RWPE2 (cell line): ENCODE results near the gene PDE3B.

Experiments
- ATAC-seq: fragments of 200-7000 bp; cut with Tn5 transposase; 3 replicates; pipeline ENCODE4 v1.9.1; 2021; ENCODE audit warnings: low read depth
- DNase-seq: peaks from one replicate; pipeline ENCODE4 v3.0.0-alpha.2; 2020; ENCODE audit warnings: low spot score
- H3K27ac ChIP-seq: fragments of 450-650 bp; 2 replicates; pipeline ENCODE4 v1.5.1; 2017; ENCODE audit warnings: mild to moderate bottlenecking; ENCODE audit not compliant: poor library complexity, severe bottlenecking
- H3K27me3 ChIP-seq: fragments of 250-450 bp; sonication (Bioruptor Pico); 2 replicates; pipeline ENCODE4 v1.5.1; 2021; ENCODE audit warnings: mild to moderate bottlenecking, moderate library complexity; ENCODE audit not compliant: insufficient read depth, poor library complexity, severe bottlenecking
- H3K36me3 ChIP-seq: fragments of 250-450 bp; sonication (Bioruptor Pico); 2 replicates; pipeline ENCODE4 v1.5.1; 2020; ENCODE audit warnings: low read depth, mild to moderate bottlenecking, moderate library complexity
- H3K4me1 ChIP-seq: fragments of 250-450 bp; sonication (Bioruptor Pico); 2 replicates; pipeline ENCODE4 v1.5.1; 2021; ENCODE audit warnings: mild to moderate bottlenecking, moderate library complexity; ENCODE audit not compliant: insufficient read depth, poor library complexity, severe bottlenecking
- H3K4me3 ChIP-seq: fragments of 250-450 bp; sonication (Bioruptor Pico); 2 replicates; pipeline ENCODE4 v1.5.1; 2021; ENCODE audit warnings: mild to moderate bottlenecking, moderate library complexity; ENCODE audit not compliant: severe bottlenecking
- H3K9me3 ChIP-seq: fragments of 250-450 bp; sonication (Bioruptor Pico); 2 replicates; pipeline ENCODE4 v1.5.1; 2021; ENCODE audit warnings: mild to moderate bottlenecking, moderate library complexity; ENCODE audit not compliant: severe bottlenecking
- CTCF ChIP-seq: fragments of 450-650 bp; IDR thresholded peaks from one replicate; pipeline ENCODE4 v1.5.1; 2017; ENCODE audit warnings: mild to moderate bottlenecking, moderate library complexity; ENCODE audit not compliant: poor library complexity, severe bottlenecking

Gene PDE3B

DNA sequence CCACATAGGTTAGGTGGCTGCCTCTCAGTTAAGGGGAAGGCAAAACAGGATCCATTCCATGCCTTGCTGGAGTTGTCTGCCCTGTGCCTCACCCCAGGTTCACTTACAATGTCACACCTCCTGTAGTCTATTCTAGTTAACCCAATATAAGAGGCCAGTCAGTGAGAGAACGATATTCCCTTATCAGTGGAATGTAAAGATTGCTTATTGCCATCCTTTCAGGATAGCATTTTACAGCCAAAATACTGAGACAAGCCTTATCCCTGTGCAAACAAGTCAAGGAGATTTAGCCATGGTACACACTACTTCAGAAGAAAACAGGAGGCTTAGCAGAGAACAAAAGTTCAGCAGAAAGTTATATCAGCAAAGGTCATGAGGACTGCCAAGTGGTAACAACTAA is 242.9 kb downstream of the PDE3B start:
- Histone ChIP-seq H3K4me3 (no peak overlapping the region), H3K9me3 (no peaks in the 10 kb centered on the region), H3K27me3 (no peaks in the 10 kb centered on the region), H3K36me3 (no peaks in the 10 kb centered on the region), H3K4me1 (no peaks in the 10 kb centered on the region), H3K27ac (no peak overlapping the region)
- no peak for TF ChIP-seq CTCF
- ATAC-seq (no peak; the same call in 2 of the 3 replicates), DNase-seq (no peak)

DNA sequence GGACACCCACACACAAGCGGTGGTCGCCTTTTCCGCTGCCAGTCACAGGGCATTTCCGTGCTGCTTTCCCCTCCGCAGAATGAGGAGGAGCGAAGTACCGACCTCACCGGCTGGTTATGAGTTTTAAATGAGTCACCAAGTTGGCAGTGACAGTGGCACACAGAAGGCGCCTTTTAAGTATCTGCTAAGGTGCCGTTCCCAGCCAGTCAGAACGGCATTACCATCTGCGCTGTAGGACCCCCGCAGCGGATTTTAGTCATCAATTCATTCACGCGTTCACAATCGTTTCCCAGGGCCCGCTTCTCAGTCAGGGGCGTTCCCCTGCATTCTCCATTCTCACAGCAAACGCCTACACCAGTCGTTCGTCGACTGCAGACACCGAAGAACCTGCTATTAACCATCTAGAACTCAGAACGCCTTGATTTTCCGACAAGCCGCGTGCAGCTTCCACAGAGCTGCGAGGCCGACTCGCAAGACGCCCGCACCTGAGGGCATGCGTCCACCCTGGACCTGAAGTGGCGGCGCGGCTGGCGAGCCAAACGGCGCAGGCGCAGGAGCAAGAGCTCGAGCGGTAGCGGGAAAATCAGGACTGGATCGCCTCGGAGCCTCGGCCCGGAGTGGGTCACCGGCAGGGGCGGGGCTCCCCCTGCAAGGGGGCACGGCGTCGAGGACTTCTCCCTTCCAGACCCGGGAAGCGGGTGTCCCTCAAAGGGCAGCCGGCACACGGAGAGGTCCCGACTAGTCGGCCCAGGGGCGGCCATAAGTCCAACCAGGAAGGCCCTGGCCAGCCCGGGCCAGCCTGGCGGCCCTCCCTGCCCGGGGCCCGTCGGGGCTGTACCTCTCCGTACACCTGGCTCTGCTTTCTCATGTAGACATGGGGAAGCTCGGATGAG is 247.8 kb downstream of the PDE3B start:
- no peaks in the 10 kb centered on the region for H3K27me3 ChIP-seq
- no peaks in the 10 kb centered on the region for H3K9me3 ChIP-seq
- no peaks in the 10 kb centered on the region for H3K4me1 ChIP-seq
- no peaks in the 10 kb centered on the region for H3K36me3 ChIP-seq
- ATAC-seq (peak; percentile 66), DNase-seq (peak; percentile 81)
- H3K27ac ChIP-seq: peak overlapping the region; percentile 40
- H3K4me3 ChIP-seq: peak overlapping the region; percentile 46
- TF ChIP-seq CTCF: no peak

- Histone ChIP-seq H3K9me3 (no peaks in the 10 kb centered on the region), H3K27me3 (no peaks in the 10 kb centered on the region), H3K27ac (peak within 1 kb of the TSS; percentile 40), H3K4me1 (no peaks in the 10 kb centered on the region), H3K36me3 (no peaks in the 10 kb centered on the region), H3K4me3 (peak within 1 kb of the TSS; percentile 46)
- peak; percentile 93 for DNase-seq
- no peak for TF ChIP-seq CTCF
- ATAC-seq: peak; percentile 99
Observed at GRCh38 chr11:14892036-14892556, 248.5 kb downstream of the PDE3B start, which contains the start of gene CYP2R1. CYP2R1 (minus strand) TSS chr11:14892231; CDS start chr11:14892205, 26 bp downstream.

GRCh38 chr11:14892577-14892976 is 249.0 kb downstream of the PDE3B start:
- no peak for TF ChIP-seq CTCF
- DNase-seq (no peak), ATAC-seq (no peak)
- H3K9me3 ChIP-seq: no peaks in the 10 kb centered on the region
- H3K27me3 ChIP-seq: no peaks in the 10 kb centered on the region
- H3K4me1 ChIP-seq: no peaks in the 10 kb centered on the region
- no peak overlapping the region for H3K27ac ChIP-seq
- H3K4me3 ChIP-seq: peak overlapping the region; percentile 46
- H3K36me3 ChIP-seq: no peaks in the 10 kb centered on the region
